CD4-positive, alpha-beta memory T cell (primary cell): ENCODE data around the gene ADSL. TPM values are rescaled to one million over a fixed set of nuclear protein-coding genes. Genes with fewer than 3 reads are reported as not detected.

ENCODE experiments used
- CTCF ChIA-PET: fragments of 350-600 bp; sonication (Branson Sonifier 250); formaldehyde crosslinking; loops from one replicate; lab custom pipeline; 2021; ENCODE audit warnings: inconsistent platforms; ENCODE audit not compliant: partially characterized antibody; lab: Charles Lee
- POLR2A ChIA-PET: fragments of 350-600 bp; sonication (Branson Sonifier 250); formaldehyde crosslinking; loops from one replicate; lab custom pipeline; 2021; ENCODE audit not compliant: partially characterized antibody; lab: Charles Lee
- DNase-seq, 5 donors: peaks; one replicate each; pipeline versions ENCODE4 v3.0.0 to v3.0.0-alpha.2; 2020 to 2022; ENCODE audit warnings: mixed read lengths in 1 of 5
- H3K27ac ChIP-seq: one replicate; pipeline ENCODE4 v1.7.0; 2013; ENCODE audit warnings: low read depth, low read length
- H3K27me3 ChIP-seq: 2 replicates; pipeline ENCODE4 v1.7.0; 2013; ENCODE audit warnings: mild to moderate bottlenecking, low read length, moderate library complexity; ENCODE audit not compliant: insufficient read depth
- H3K36me3 ChIP-seq: 2 replicates; pipeline ENCODE4 v1.7.0; 2013; ENCODE audit warnings: mild to moderate bottlenecking, low read length, moderate library complexity; ENCODE audit not compliant: insufficient read depth
- H3K4me1 ChIP-seq: 2 replicates; pipeline ENCODE4 v1.7.0; 2013; ENCODE audit warnings: mild to moderate bottlenecking, low read length, moderate library complexity; ENCODE audit not compliant: insufficient read depth
- H3K4me3 ChIP-seq, 2 donors: one replicate each; pipeline ENCODE4 v1.7.0; 2013; ENCODE audit warnings: low read length in 2 of 2, mild to moderate bottlenecking in 1 of 2
- H3K9me3 ChIP-seq, 2 donors: one replicate each; pipeline ENCODE4 v1.7.0; 2013; ENCODE audit warnings: low read length in 2 of 2, control low read depth in 1 of 2; ENCODE audit not compliant: control insufficient read depth in 1 of 2
- H3K27ac Mint-ChIP-seq, 7 donors: one replicate each; pipeline ENCODE4 v1.8.0; 2020 to 2021; ENCODE audit warnings: mixed read lengths in 7 of 7, mild to moderate bottlenecking in 6 of 7, inconsistent platforms in 3 of 7, moderate library complexity in 3 of 7
- H3K27me3 Mint-ChIP-seq, 2 donors: one replicate each; pipeline ENCODE4 v1.8.0; 2020 to 2021; ENCODE audit warnings: mixed read lengths in 2 of 2
- H3K36me3 Mint-ChIP-seq, 2 donors: one replicate each; pipeline ENCODE4 v1.8.0; 2020 to 2021; ENCODE audit warnings: mixed read lengths in 2 of 2, inconsistent platforms in 1 of 2, mild to moderate bottlenecking in 1 of 2
- H3K4me1 Mint-ChIP-seq, 4 donors: one replicate each; pipeline ENCODE4 v1.8.0; 2020 to 2021; ENCODE audit warnings: mixed read lengths in 4 of 4, mild to moderate bottlenecking in 1 of 4
- H3K4me3 Mint-ChIP-seq, 8 donors: one replicate each; pipeline ENCODE4 v1.8.0; 2020 to 2021; ENCODE audit warnings: mixed read lengths in 8 of 8, mild to moderate bottlenecking in 7 of 8, moderate library complexity in 6 of 8, inconsistent platforms in 3 of 8
- H3K9me3 Mint-ChIP-seq, 8 donors: one replicate each; pipeline ENCODE4 v1.8.0; 2020 to 2021; ENCODE audit warnings: mixed read lengths in 8 of 8, mild to moderate bottlenecking in 5 of 8, inconsistent platforms in 3 of 8, moderate library complexity in 1 of 8
- intact Hi-C: fragments of 100-400 bp; cut with micrococcal nuclease; formaldehyde crosslinking; loops from one replicate; pipeline ENCODE4 v1.15.1; 2023
- polyA plus RNA-seq, 2 donors: library from polyadenylated mRNA; unstranded; fragments of 300-500 nt; fragmentation: Illumina TruSeq; gene quantifications; one replicate each; pipeline ENCODE4 v1.2.3, GENCODE V29; 2021
- total RNA-seq, 2 experiments: library from RNA; stranded (reverse); gene quantifications; one replicate each; pipeline ENCODE4 v1.2.3, GENCODE V29; 2021

Gene ADSL
- total and polyA plus RNA-seq, 4 experiments from 2014 or later: 63.3 to 199 (median 109) TPM

- no peaks in the 10 kb centered on the region for H3K9me3 Mint-ChIP-seq
- H3K36me3 Mint-ChIP-seq: peaks cover 42 to 69% of the 10 kb centered on the region in 2 donors
- Histone ChIP-seq H3K4me1 (peaks cover 11% of the 10 kb centered on the region), H3K4me3 (no peak overlapping the region), H3K27ac (no peak overlapping the region), H3K36me3 (peaks cover 60% of the 10 kb centered on the region), H3K9me3 (no peaks in the 10 kb centered on the region), H3K27me3 (no peaks in the 10 kb centered on the region)
- H3K27ac Mint-ChIP-seq: peak overlapping the region in 3 of 7 donors; percentile 33 to 55 (median 37)
- ChIA-PET CTCF (interaction anchor here (1.0 to 11.7 kb wide), 5 partner anchors 47 to 467 kb away, joined by 3 to 338 read pairs (median 5); no protein-coding TSS in a partner anchor), POLR2A (no interaction called here)
- H3K4me3 Mint-ChIP-seq: no peak overlapping the region
- intact Hi-C loops: no loop called here
- no peaks in the 10 kb centered on the region for H3K27me3 Mint-ChIP-seq
- DNase-seq: no peak
- H3K4me1 Mint-ChIP-seq: peaks cover 15 to 27% (median 20%) of the 10 kb centered on the region in 4 donors
These were observed 85.9 kb downstream of the ADSL start for GRCh38 chr22:40432157-40432556.

GRCh38 chr22:40432625-40433024 is 86.3 kb downstream of the ADSL start:
- Histone ChIP-seq H3K9me3 (no peaks in the 10 kb centered on the region), H3K27me3 (no peaks in the 10 kb centered on the region), H3K4me1 (peaks cover 14% of the 10 kb centered on the region), H3K36me3 (peaks cover 56% of the 10 kb centered on the region), H3K27ac (no peak overlapping the region), H3K4me3 (no peak overlapping the region)
- ChIA-PET POLR2A (interaction anchor here (1.2 to 1.7 kb wide), 2 partner anchors 31 to 55 kb away, joined by 4 to 5 read pairs; no protein-coding TSS in a partner anchor), CTCF (interaction anchor here (1.0 to 11.7 kb wide), 5 partner anchors 47 to 467 kb away, joined by 3 to 338 read pairs (median 8); no protein-coding TSS in a partner anchor)
- DNase-seq: no peak
- Mint-ChIP-seq H3K27me3 (no peaks in the 10 kb centered on the region), H3K9me3 (no peaks in the 10 kb centered on the region), H3K4me1 (peaks cover 19 to 32% (median 21%) of the 10 kb centered on the region in 4 donors), H3K27ac (peak overlapping the region in 4 of 7 donors; percentile 30 to 55 (median 35)), H3K36me3 (peaks cover 42 to 64% of the 10 kb centered on the region in 2 donors), H3K4me3 (no peak overlapping the region)
- intact Hi-C loops: no loop called here

- H3K36me3 ChIP-seq: peaks cover 47% of the 10 kb centered on the region
- no peak for DNase-seq
- Mint-ChIP-seq H3K27ac (peak overlapping the region in 2 of 7 donors; percentile 41 to 64), H3K4me3 (no peak overlapping the region), H3K27me3 (no peaks in the 10 kb centered on the region), H3K4me1 (peaks cover 26 to 38% (median 28%) of the 10 kb centered on the region in 4 donors), H3K36me3 (peaks cover 42 to 59% of the 10 kb centered on the region in 2 donors), H3K9me3 (no peaks in the 10 kb centered on the region)
- CTCF ChIA-PET: interaction anchor here (1.0 to 11.7 kb wide), 6 partner anchors 9 to 466 kb away, joined by 3 to 338 read pairs (median 6); no protein-coding TSS in a partner anchor
- no peak overlapping the region for H3K27ac ChIP-seq
- H3K4me1 ChIP-seq: peaks cover 14% of the 10 kb centered on the region
- no peaks in the 10 kb centered on the region for H3K9me3 ChIP-seq
- H3K4me3 ChIP-seq: no peak overlapping the region
- H3K27me3 ChIP-seq: no peaks in the 10 kb centered on the region
- intact Hi-C loops: no loop called here
- POLR2A ChIA-PET: interaction anchor here (0.8 to 1.7 kb wide), 5 partner anchors 16 to 54 kb away, joined by 3 to 5 read pairs (median 4); no protein-coding TSS in a partner anchor
These were observed 87.3 kb downstream of the ADSL start for GRCh38 chr22:40433416-40434090.

GRCh38 chr22:40434106-40434505 is 87.8 kb downstream of the ADSL start:
- Mint-ChIP-seq H3K27me3 (no peaks in the 10 kb centered on the region), H3K4me1 (peaks cover 25 to 32% (median 29%) of the 10 kb centered on the region in 4 donors), H3K4me3 (no peak overlapping the region), H3K27ac (peak overlapping the region in 1 of 7 donors; percentile 57), H3K36me3 (peaks cover 36 to 53% of the 10 kb centered on the region in 2 donors), H3K9me3 (no peaks in the 10 kb centered on the region)
- no peak overlapping the region for H3K4me3 ChIP-seq
- no peaks in the 10 kb centered on the region for H3K27me3 ChIP-seq
- no peak for DNase-seq
- intact Hi-C loops: no loop called here
- CTCF ChIA-PET: interaction anchor here (1.3 to 11.7 kb wide), 5 partner anchors 10 to 212 kb away, joined by 3 to 338 read pairs (median 13); no protein-coding TSS in a partner anchor
- H3K27ac ChIP-seq: no peak overlapping the region
- peaks cover 42% of the 10 kb centered on the region for H3K36me3 ChIP-seq
- H3K4me1 ChIP-seq: peaks cover 14% of the 10 kb centered on the region
- POLR2A ChIA-PET: interaction anchor here (1.1 to 1.7 kb wide), 3 partner anchors 15 to 30 kb away, joined by 4 to 5 read pairs (median 4); no protein-coding TSS in a partner anchor
- no peaks in the 10 kb centered on the region for H3K9me3 ChIP-seq

GRCh38 chr22:40434745-40435144 is 88.4 kb downstream of the ADSL start:
- no peak overlapping the region for H3K4me3 Mint-ChIP-seq
- no peak for DNase-seq
- Histone ChIP-seq H3K27me3 (no peaks in the 10 kb centered on the region), H3K9me3 (no peaks in the 10 kb centered on the region), H3K36me3 (peaks cover 35% of the 10 kb centered on the region), H3K4me1 (peaks cover 14% of the 10 kb centered on the region), H3K4me3 (no peak overlapping the region), H3K27ac (no peak overlapping the region)
- H3K4me1 Mint-ChIP-seq: peaks cover 26 to 34% (median 32%) of the 10 kb centered on the region in 4 donors
- intact Hi-C loops: loop anchor here (5.0 kb wide), 1 partner anchor 93 kb away; no protein-coding TSS in a partner anchor
- peaks cover 30 to 49% of the 10 kb centered on the region in 2 donors for H3K36me3 Mint-ChIP-seq
- peak overlapping the region in 1 of 7 donors; percentile 27 for H3K27ac Mint-ChIP-seq
- H3K9me3 Mint-ChIP-seq: no peaks in the 10 kb centered on the region
- no peaks in the 10 kb centered on the region for H3K27me3 Mint-ChIP-seq
- CTCF ChIA-PET: interaction anchor here (1.1 to 11.7 kb wide), 10 partner anchors 9 to 212 kb away, joined by 3 to 338 read pairs (median 9); no protein-coding TSS in a partner anchor
- POLR2A ChIA-PET: interaction anchor here (0.7 to 3.5 kb wide), 2 partner anchors 39 to 53 kb away, joined by 3 to 22 read pairs; no protein-coding TSS in a partner anchor

- Histone ChIP-seq H3K4me1 (peaks cover 23% of the 10 kb centered on the region), H3K36me3 (peaks cover 26% of the 10 kb centered on the region), H3K27me3 (no peaks in the 10 kb centered on the region), H3K27ac (no peak overlapping the region), H3K4me3 (no peak overlapping the region), H3K9me3 (no peaks in the 10 kb centered on the region)
- H3K4me1 Mint-ChIP-seq: peaks cover 34 to 46% (median 41%) of the 10 kb centered on the region in 4 donors
- CTCF ChIA-PET: interaction anchor here (0.5 to 11.7 kb wide), 51 partner anchors 9 to 463 kb away, joined by 3 to 338 read pairs (median 4); partner anchors contain the start of gene MRTFA
- DNase-seq: peak in 4 of 5 donors; percentile 60 to 66 (median 62)
- H3K9me3 Mint-ChIP-seq: no peaks in the 10 kb centered on the region
- H3K27me3 Mint-ChIP-seq: no peaks in the 10 kb centered on the region
- peak overlapping the region in 2 of 8 donors; percentile 17 to 37 for H3K4me3 Mint-ChIP-seq
- POLR2A ChIA-PET: interaction anchor here (0.5 to 3.5 kb wide), 15 partner anchors 13 to 435 kb away, joined by 3 to 22 read pairs (median 4); no protein-coding TSS in a partner anchor
- H3K36me3 Mint-ChIP-seq: peaks cover 23 to 46% of the 10 kb centered on the region in 2 donors
- intact Hi-C loops: loop anchor here (1.0 to 5.0 kb wide), 6 partner anchors 26 to 463 kb away; no protein-coding TSS in a partner anchor
- peak overlapping the region; percentile 43 to 71 (median 53) for H3K27ac Mint-ChIP-seq
These were observed 90.5 kb downstream of the ADSL start for GRCh38 chr22:40436505-40437431.
